Parathyroid adenoma (tissue), 2 donors: Measurements from ENCODE around the gene MAGI1.

Experiments
- H2AFZ ChIP-seq: fragments of 300-600 bp; sonication (generic); one replicate; pipeline ENCODE4 v1.7.0; 2017; ENCODE audit warnings: antibody characterized with exemption, mild to moderate bottlenecking
- H3K27ac ChIP-seq: fragments of 300-600 bp; sonication (generic); one replicate; pipeline ENCODE4 v1.7.0; 2017
- H3K27me3 ChIP-seq: fragments of 300-600 bp; sonication (generic); one replicate; pipeline ENCODE4 v1.7.0; 2017; ENCODE audit warnings: low read length; ENCODE audit not compliant: control insufficient read depth, insufficient read depth
- H3K36me3 ChIP-seq: fragments of 300-600 bp; sonication (generic); one replicate; pipeline ENCODE4 v1.7.0; 2017; ENCODE audit warnings: low read length; ENCODE audit not compliant: control insufficient read depth, insufficient read depth
- H3K4me1 ChIP-seq: fragments of 300-600 bp; sonication (generic); one replicate; pipeline ENCODE4 v1.7.0; 2017; ENCODE audit warnings: control low read depth
- H3K4me2 ChIP-seq: fragments of 300-600 bp; sonication (generic); one replicate; pipeline ENCODE4 v1.7.0; 2017; ENCODE audit warnings: low read length
- H3K4me3 ChIP-seq: fragments of 300-600 bp; sonication (generic); one replicate; pipeline ENCODE4 v1.7.0; 2017; ENCODE audit warnings: low read depth, low read length
- H3K79me2 ChIP-seq: fragments of 300-600 bp; sonication (generic); one replicate; pipeline ENCODE4 v1.7.0; 2017; ENCODE audit warnings: control low read depth
- H3K9ac ChIP-seq: fragments of 300-600 bp; sonication (generic); one replicate; pipeline ENCODE4 v1.7.0; 2017; ENCODE audit warnings: mild to moderate bottlenecking
- H3K9me3 ChIP-seq: fragments of 300-600 bp; sonication (generic); one replicate; pipeline ENCODE4 v1.7.0; 2017; ENCODE audit warnings: low read length; ENCODE audit not compliant: control insufficient read depth
- CTCF ChIP-seq: fragments of 300-600 bp; sonication (generic); IDR thresholded peaks from one replicate; pipeline ENCODE4 v1.7.0; 2017; ENCODE audit warnings: antibody characterized with exemption, mild to moderate bottlenecking
- donor health status: primary hyperparathyroidism.

The MAGI1 gene

GRCh38 chr3:65928110-65928509, 110.6 kb downstream of the MAGI1 start:
- no peak overlapping the region for H3K4me3 ChIP-seq
- no peaks in the 10 kb centered on the region for H3K36me3 ChIP-seq
- TF ChIP-seq CTCF, result no peak
- H3K9me3 ChIP-seq, result no peaks in the 10 kb centered on the region
- H3K4me2 ChIP-seq, result no peak overlapping the region
- no peak overlapping the region for H3K27ac ChIP-seq
- peaks cover 18% of the 10 kb centered on the region for H3K79me2 ChIP-seq
- no peaks in the 10 kb centered on the region for H3K27me3 ChIP-seq
- no peak overlapping the region for H2AFZ ChIP-seq
- no peaks in the 10 kb centered on the region for H3K4me1 ChIP-seq
- H3K9ac ChIP-seq, result no peak overlapping the region

GRCh38 chr3:65927576-65927975, 111.1 kb downstream of the MAGI1 start:
- TF ChIP-seq CTCF, result no peak
- Histone ChIP-seq H3K79me2 (peaks cover 16% of the 10 kb centered on the region), H3K4me1 (no peaks in the 10 kb centered on the region), H3K4me2 (no peak overlapping the region), H3K27me3 (no peaks in the 10 kb centered on the region), H2AFZ (no peak overlapping the region), H3K4me3 (no peak overlapping the region), H3K9me3 (no peaks in the 10 kb centered on the region), H3K9ac (no peak overlapping the region), H3K27ac (no peak overlapping the region), H3K36me3 (no peaks in the 10 kb centered on the region)

- H2AFZ ChIP-seq, result no peak overlapping the region
- H3K79me2 ChIP-seq, result peaks cover 11% of the 10 kb centered on the region
- H3K27me3 ChIP-seq, result no peaks in the 10 kb centered on the region
- H3K4me3 ChIP-seq, result no peak overlapping the region
- no peak overlapping the region for H3K4me2 ChIP-seq
- no peaks in the 10 kb centered on the region for H3K9me3 ChIP-seq
- no peak overlapping the region for H3K27ac ChIP-seq
- no peak for TF ChIP-seq CTCF
- H3K36me3 ChIP-seq, result no peaks in the 10 kb centered on the region
- no peak overlapping the region for H3K9ac ChIP-seq
- no peaks in the 10 kb centered on the region for H3K4me1 ChIP-seq
These were observed 113.3 kb downstream of the MAGI1 start for GRCh38 chr3:65925254-65925954.

- no peak for TF ChIP-seq CTCF
- Histone ChIP-seq H3K9me3 (no peaks in the 10 kb centered on the region), H2AFZ (no peak overlapping the region), H3K4me3 (no peak overlapping the region), H3K79me2 (peaks cover 7% of the 10 kb centered on the region), H3K36me3 (no peaks in the 10 kb centered on the region), H3K27me3 (no peaks in the 10 kb centered on the region), H3K4me2 (no peak overlapping the region), H3K27ac (no peak overlapping the region), H3K4me1 (no peaks in the 10 kb centered on the region), H3K9ac (no peak overlapping the region)
These were observed 114.0 kb downstream of the MAGI1 start for GRCh38 chr3:65924762-65925161.

- no peak overlapping the region for H3K9ac ChIP-seq
- no peaks in the 10 kb centered on the region for H3K4me1 ChIP-seq
- no peak overlapping the region for H3K4me2 ChIP-seq
- no peak overlapping the region for H2AFZ ChIP-seq
- H3K27me3 ChIP-seq, result no peaks in the 10 kb centered on the region
- H3K79me2 ChIP-seq, result peaks cover 3% of the 10 kb centered on the region
- no peak overlapping the region for H3K27ac ChIP-seq
- TF ChIP-seq CTCF, result no peak
- H3K36me3 ChIP-seq, result no peaks in the 10 kb centered on the region
- H3K9me3 ChIP-seq, result no peaks in the 10 kb centered on the region
- no peak overlapping the region for H3K4me3 ChIP-seq
These were observed 116.3 kb downstream of the MAGI1 start for GRCh38 chr3:65922441-65922840.
